ENCODE results near the gene NUDT3.
A peak's percentile ranks its signal among the peaks of the same experiment; 100 is the strongest.
"Not testable (repeated sequence)": the region's sequence is repeated elsewhere in the genome, so short reads cannot be mapped to it uniquely, and the experiment has no call there.

The NUDT3 gene

GRCh38 chr6:34414999-34415858 is 22.8 kb upstream of the NUDT3 start:
- H3K4me1 ChIP-seq (ENCODE audit: insufficient read depth, insufficient read length), result no peaks in the 10 kb centered on the region
- no peak overlapping the region for H3K9ac ChIP-seq (ENCODE audit: insufficient read length, low read depth)
- DNase-seq (ENCODE audit: low read depth, low spot score), result no peak
- no peaks in the 10 kb centered on the region for H3K9me3 ChIP-seq (ENCODE audit: insufficient read depth, low read length)
- H3K36me3 ChIP-seq (ENCODE audit: insufficient read depth, insufficient read length, low read length), result peaks cover 50% of the 10 kb centered on the region
- no peak overlapping the region for H3K4me3 ChIP-seq (ENCODE audit: insufficient read length, low read depth)
- TF ChIP-seq ZNF274 (IDR thresholded peaks at IDR 0.05; ENCODE audit: low read depth, low read length), result no peak
- no peak for TF ChIP-seq SUZ12 (IDR thresholded peaks at IDR 0.05; ENCODE audit: extremely low read depth, insufficient read depth, insufficient read length)
- TF ChIP-seq YY1 (IDR thresholded peaks at IDR 0.05; ENCODE audit: insufficient read depth, insufficient read length), result no peak
- no peaks in the 10 kb centered on the region for H3K27me3 ChIP-seq (ENCODE audit: insufficient read depth, insufficient read length)

GRCh38 chr6:34412643-34413214 is 20.3 kb upstream of the NUDT3 start:
- no peak for DNase-seq (ENCODE audit: low read depth, low spot score)
- Histone ChIP-seq H3K36me3 (ENCODE audit: insufficient read depth, insufficient read length, low read length) (peaks cover 26% of the 10 kb centered on the region), H3K4me3 (ENCODE audit: insufficient read length, low read depth) (no peak overlapping the region), H3K9ac (ENCODE audit: insufficient read length, low read depth) (no peak overlapping the region), H3K27me3 (ENCODE audit: insufficient read depth, insufficient read length) (no peaks in the 10 kb centered on the region), H3K9me3 (ENCODE audit: insufficient read depth, low read length) (no peaks in the 10 kb centered on the region), H3K4me1 (ENCODE audit: insufficient read depth, insufficient read length) (no peaks in the 10 kb centered on the region)
- TF ChIP-seq SUZ12 (IDR thresholded peaks at IDR 0.05; ENCODE audit: extremely low read depth, insufficient read depth, insufficient read length) (no peak), ZNF274 (IDR thresholded peaks at IDR 0.05; ENCODE audit: low read depth, low read length) (no peak), YY1 (IDR thresholded peaks at IDR 0.05; ENCODE audit: insufficient read depth, insufficient read length) (no peak)

GRCh38 chr6:34412016-34412415 is 19.5 kb upstream of the NUDT3 start:
- no peak for TF ChIP-seq SUZ12 (IDR thresholded peaks at IDR 0.05; ENCODE audit: extremely low read depth, insufficient read depth, insufficient read length)
- no peak for TF ChIP-seq ZNF274 (IDR thresholded peaks at IDR 0.05; ENCODE audit: low read depth, low read length)
- TF ChIP-seq YY1 (IDR thresholded peaks at IDR 0.05; ENCODE audit: insufficient read depth, insufficient read length), result no peak
- Histone ChIP-seq H3K27me3 (ENCODE audit: insufficient read depth, insufficient read length) (no peaks in the 10 kb centered on the region), H3K4me1 (ENCODE audit: insufficient read depth, insufficient read length) (no peaks in the 10 kb centered on the region), H3K4me3 (ENCODE audit: insufficient read length, low read depth) (no peak overlapping the region), H3K9ac (ENCODE audit: insufficient read length, low read depth) (no peak overlapping the region), H3K9me3 (ENCODE audit: insufficient read depth, low read length) (no peaks in the 10 kb centered on the region), H3K36me3 (ENCODE audit: insufficient read depth, insufficient read length, low read length) (peaks cover 19% of the 10 kb centered on the region)
- DNase-seq (ENCODE audit: low read depth, low spot score), result no peak

GRCh38 chr6:34407915-34408314 is 15.4 kb upstream of the NUDT3 start:
- H3K4me1 ChIP-seq (ENCODE audit: insufficient read depth, insufficient read length); H3K9me3 ChIP-seq (ENCODE audit: insufficient read depth, low read length); H3K9ac ChIP-seq (ENCODE audit: insufficient read length, low read depth); H3K27me3 ChIP-seq (ENCODE audit: insufficient read depth, insufficient read length); H3K4me3 ChIP-seq (ENCODE audit: insufficient read length, low read depth); H3K36me3 ChIP-seq (ENCODE audit: insufficient read depth, insufficient read length, low read length); DNase-seq (ENCODE audit: low read depth, low spot score): not testable (repeated sequence)

- Histone ChIP-seq H3K9ac (ENCODE audit: insufficient read length, low read depth) (no peak overlapping the region), H3K9me3 (ENCODE audit: insufficient read depth, low read length) (peaks cover 9% of the 10 kb centered on the region), H3K4me3 (ENCODE audit: insufficient read length, low read depth) (no peak overlapping the region), H3K4me1 (ENCODE audit: insufficient read depth, insufficient read length) (no peaks in the 10 kb centered on the region), H3K36me3 (ENCODE audit: insufficient read depth, insufficient read length, low read length) (no peaks in the 10 kb centered on the region), H3K27me3 (ENCODE audit: insufficient read depth, insufficient read length) (no peaks in the 10 kb centered on the region)
- TF ChIP-seq ZNF274 (IDR thresholded peaks at IDR 0.05; ENCODE audit: low read depth, low read length), result no peak
- TF ChIP-seq YY1 (IDR thresholded peaks at IDR 0.05; ENCODE audit: insufficient read depth, insufficient read length), result no peak
- no peak for DNase-seq (ENCODE audit: low read depth, low spot score)
These were observed 4.0 kb upstream of the NUDT3 start for GRCh38 chr6:34396518-34396917.

GRCh38 chr6:34393966-34394305 is 1.5 kb upstream of the NUDT3 start:
- no peaks in the 10 kb centered on the region for H3K36me3 ChIP-seq (ENCODE audit: insufficient read depth, insufficient read length, low read length)
- H3K4me1 ChIP-seq (ENCODE audit: insufficient read depth, insufficient read length), result no peaks in the 10 kb centered on the region
- H3K9ac ChIP-seq (ENCODE audit: insufficient read length, low read depth), result no peak overlapping the region
- peaks cover 9% of the 10 kb centered on the region for H3K9me3 ChIP-seq (ENCODE audit: insufficient read depth, low read length)
- no peaks in the 10 kb centered on the region for H3K27me3 ChIP-seq (ENCODE audit: insufficient read depth, insufficient read length)
- H3K4me3 ChIP-seq (ENCODE audit: insufficient read length, low read depth), result no peak overlapping the region
- DNase-seq (ENCODE audit: low read depth, low spot score), result no peak
- TF ChIP-seq ZNF274 (IDR thresholded peaks at IDR 0.05; ENCODE audit: low read depth, low read length) (no peak), YY1 (IDR thresholded peaks at IDR 0.05; ENCODE audit: insufficient read depth, insufficient read length) (no peak), SUZ12 (IDR thresholded peaks at IDR 0.05; ENCODE audit: extremely low read depth, insufficient read depth, insufficient read length) (no peak)

- Histone ChIP-seq H3K9ac (ENCODE audit: insufficient read length, low read depth) (peak overlapping the region; percentile 70), H3K9me3 (ENCODE audit: insufficient read depth, low read length) (peaks cover 9% of the 10 kb centered on the region), H3K4me1 (ENCODE audit: insufficient read depth, insufficient read length) (no peaks in the 10 kb centered on the region), H3K36me3 (ENCODE audit: insufficient read depth, insufficient read length, low read length) (no peaks in the 10 kb centered on the region), H3K27me3 (ENCODE audit: insufficient read depth, insufficient read length) (no peaks in the 10 kb centered on the region), H3K4me3 (ENCODE audit: insufficient read length, low read depth) (peak overlapping the region; percentile 53)
- no peak for DNase-seq (ENCODE audit: low read depth, low spot score)
- TF ChIP-seq SUZ12 (IDR thresholded peaks at IDR 0.05; ENCODE audit: extremely low read depth, insufficient read depth, insufficient read length), result no peak
- no peak for TF ChIP-seq YY1 (IDR thresholded peaks at IDR 0.05; ENCODE audit: insufficient read depth, insufficient read length)
- TF ChIP-seq ZNF274 (IDR thresholded peaks at IDR 0.05; ENCODE audit: low read depth, low read length), result no peak
These were observed 909 bp upstream of the NUDT3 start for GRCh38 chr6:34393191-34393965.
